VCaP (cell line): Measurements from ENCODE around the gene COL6A2.

Experiments
- H3K27ac ChIP-seq: fragments of 450-650 bp; 2 replicates; pipeline ENCODE4 v1.5.1; 2017
- CTCF ChIP-seq: fragments of 450-650 bp; conservative IDR thresholded peaks from 2 replicates; pipeline ENCODE4 v1.5.1; 2017; ENCODE audit warnings: mild to moderate bottlenecking, moderate library complexity

The COL6A2 gene

GRCh38 chr21:46145159-46145839 lies 47.4 kb downstream of the COL6A2 start:
- no peak overlapping the region for H3K27ac ChIP-seq
- TF ChIP-seq CTCF, result no peak

- TF ChIP-seq CTCF, result no peak
Measured at GRCh38 chr21:46145840-46146691, 48.2 kb downstream of the COL6A2 start.

GRCh38 chr21:46146856-46147255 lies 48.9 kb downstream of the COL6A2 start:
- H3K27ac ChIP-seq, result peak overlapping the region; percentile 67
- no peak for TF ChIP-seq CTCF

More at GRCh38 chr21:46145840-46146691, 48.2 kb downstream of the COL6A2 start:
- peak overlapping the region; percentile 67 for H3K27ac ChIP-seq

GRCh38 chr21:46147429-46147828 lies 49.5 kb downstream of the COL6A2 start:
- peak; percentile 95 for TF ChIP-seq CTCF
- H3K27ac ChIP-seq, result peak overlapping the region; percentile 67

GRCh38 chr21:46148106-46148505 lies 50.2 kb downstream of the COL6A2 start:
- no peak for TF ChIP-seq CTCF
- H3K27ac ChIP-seq, result peak overlapping the region; percentile 67

GRCh38 chr21:46149205-46149901 lies 51.4 kb downstream of the COL6A2 start:
- no peak for TF ChIP-seq CTCF
- no peak overlapping the region for H3K27ac ChIP-seq

- TF ChIP-seq CTCF, result no peak
- no peak overlapping the region; the same call in 1 of the 2 replicates for H3K27ac ChIP-seq
Measured at GRCh38 chr21:46150073-46150472, 52.2 kb downstream of the COL6A2 start.
